GM19468 (cell line): ENCODE measurements around the gene SSC4D.
A peak's percentile ranks its signal among the peaks of the same experiment; 100 is the strongest.
"Not testable (repeated sequence)": the region's sequence is repeated elsewhere in the genome, so short reads cannot be mapped to it uniquely, and the experiment has no call there.

ENCODE experiments used
- ATAC-seq: cut with Tn5 transposase; IDR thresholded peaks from one replicate; pipeline ENCODE4 v1.9.1; 2021; ENCODE audit warnings: mild to moderate bottlenecking, moderate library complexity, moderate number of reproducible peaks; ENCODE audit not compliant: unreplicated experiment; ENCODE audit errors: extremely low read depth

The SSC4D gene

GRCh38 chr7:76423666-76424412 lies 14.3 kb upstream of the SSC4D start:
- ATAC-seq = no peak

GRCh38 chr7:76421097-76421496 lies 11.6 kb upstream of the SSC4D start:
- not testable (repeated sequence) for ATAC-seq

GRCh38 chr7:76417654-76418310 lies 8.3 kb upstream of the SSC4D start:
- ATAC-seq = not testable (repeated sequence)

- ATAC-seq = no peak
Measured at GRCh38 chr7:76412249-76412648, 2.8 kb upstream of the SSC4D start.

GRCh38 chr7:76411626-76412025 lies 2.1 kb upstream of the SSC4D start:
- ATAC-seq = no peak

DNA sequence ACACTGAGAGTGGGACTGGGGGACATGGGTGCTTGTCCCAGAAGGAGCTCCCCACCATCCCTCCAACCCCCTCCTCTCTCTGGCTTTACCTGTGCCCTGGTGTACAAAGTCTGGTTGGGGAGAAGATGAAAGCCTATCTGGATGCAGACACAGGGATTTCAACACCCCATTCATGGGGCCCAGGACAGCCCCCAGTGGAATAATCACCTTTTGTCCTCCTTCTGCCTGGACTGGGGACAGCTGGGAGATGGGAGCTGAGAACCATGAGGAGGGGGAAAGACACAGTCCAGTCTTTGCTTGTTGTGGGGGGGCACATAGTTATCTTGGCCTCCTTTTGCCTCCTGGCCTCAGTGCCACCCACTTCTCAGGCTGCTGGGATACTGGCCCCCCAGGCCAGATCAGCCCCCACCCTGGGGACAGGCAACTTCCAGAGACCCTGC lies 1.4 kb downstream of the SSC4D start:
- no peak for ATAC-seq

GRCh38 chr7:76407718-76408117 lies 1.8 kb downstream of the SSC4D start:
- ATAC-seq = no peak

GRCh38 chr7:76405738-76406137 lies 3.8 kb downstream of the SSC4D start:
- ATAC-seq = no peak

DNA sequence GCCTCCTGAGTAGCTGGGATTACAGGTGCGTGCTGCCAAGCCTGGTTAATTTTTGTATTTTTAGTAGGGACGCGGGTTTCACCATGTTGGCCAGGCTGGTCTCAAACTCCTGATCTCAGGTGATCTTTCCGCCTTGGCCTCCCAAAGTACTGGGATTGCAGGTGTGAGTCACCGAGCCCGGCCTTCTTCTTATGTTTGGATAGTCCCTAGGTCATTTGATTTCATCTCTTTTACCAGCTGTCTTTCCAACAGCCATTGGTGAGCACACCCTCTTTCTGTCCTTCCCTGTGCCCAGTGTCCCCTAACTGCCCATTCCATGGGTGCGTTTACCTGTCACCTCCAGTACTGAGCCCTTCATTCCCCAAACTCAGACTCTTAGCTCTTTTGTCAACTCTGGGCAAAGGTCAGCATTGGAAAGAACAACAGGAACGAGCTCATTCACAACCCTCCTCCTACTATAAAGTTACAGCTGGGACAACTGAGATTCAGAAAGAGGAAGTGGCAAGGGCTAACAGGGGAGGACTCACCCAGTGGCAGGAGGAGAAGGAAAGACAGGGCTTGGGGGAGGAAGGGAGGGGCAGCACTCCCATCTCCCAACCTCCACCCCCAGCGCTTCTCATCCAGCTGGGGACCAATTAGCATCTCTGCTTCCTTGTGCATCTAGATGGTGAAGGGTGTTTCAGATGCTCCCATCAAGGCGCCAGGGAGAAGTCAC lies 5.6 kb downstream of the SSC4D start:
- ATAC-seq = no peak

GRCh38 chr7:76403097-76403496 lies 6.4 kb downstream of the SSC4D start:
- not testable (repeated sequence) for ATAC-seq

DNA sequence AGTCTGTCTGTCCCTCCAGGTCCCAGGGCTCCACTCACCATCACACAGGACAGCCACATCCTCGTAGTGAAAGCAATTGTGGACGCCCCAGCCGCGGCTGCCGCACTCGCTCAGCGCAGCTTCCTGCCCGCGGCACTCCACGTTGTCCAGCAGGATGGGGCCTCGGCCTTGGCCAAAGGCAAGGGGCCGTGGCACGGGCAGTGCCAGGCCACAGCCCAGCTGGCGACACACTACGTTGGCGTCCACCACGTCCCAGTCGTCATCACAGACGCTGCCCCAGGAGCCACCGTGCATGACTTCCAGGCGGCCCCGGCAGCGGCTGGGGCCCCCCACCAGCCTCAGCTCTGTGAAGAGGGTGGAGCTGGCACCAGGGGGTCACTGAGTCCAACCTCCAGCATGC lies 9.2 kb downstream of the SSC4D start:
- no peak for ATAC-seq

DNA sequence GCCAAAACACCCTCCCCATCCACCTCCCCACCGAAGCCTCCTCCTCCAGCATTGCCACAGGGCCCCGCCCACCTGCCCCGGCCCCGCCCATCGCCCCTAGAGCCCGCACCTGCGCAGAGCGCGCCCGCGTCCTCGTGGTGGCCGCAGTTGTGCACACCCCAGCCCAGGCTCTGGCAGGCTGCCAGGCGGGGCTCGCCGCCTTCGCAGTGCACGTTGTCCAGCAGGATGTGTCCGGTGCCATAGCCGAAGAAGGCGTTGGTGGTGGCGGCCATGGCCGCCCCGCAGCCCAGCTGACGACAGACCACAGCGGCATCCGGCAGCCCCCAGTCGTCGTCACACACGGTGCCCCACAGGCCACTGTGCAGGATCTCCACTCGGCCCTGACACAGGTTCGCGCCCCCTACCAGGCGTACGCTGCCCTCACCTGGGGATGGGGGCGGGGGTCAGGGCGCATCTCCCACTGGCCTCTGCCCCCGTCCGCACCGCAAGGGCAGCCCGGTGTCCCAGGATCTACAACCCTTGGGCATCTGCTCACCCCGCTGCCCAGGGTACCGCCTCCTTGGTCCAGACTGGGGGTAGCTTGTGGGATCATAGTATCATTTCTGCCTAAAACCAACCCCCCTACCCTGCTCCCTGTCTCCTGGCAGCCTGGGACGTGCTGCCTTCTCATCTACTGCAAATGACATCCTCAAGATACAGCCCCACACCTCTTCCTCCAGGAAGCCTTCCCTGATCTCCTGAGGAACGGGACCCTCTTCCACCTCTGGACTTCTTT lies 11.9 kb downstream of the SSC4D start:
- ATAC-seq = no peak

DNA sequence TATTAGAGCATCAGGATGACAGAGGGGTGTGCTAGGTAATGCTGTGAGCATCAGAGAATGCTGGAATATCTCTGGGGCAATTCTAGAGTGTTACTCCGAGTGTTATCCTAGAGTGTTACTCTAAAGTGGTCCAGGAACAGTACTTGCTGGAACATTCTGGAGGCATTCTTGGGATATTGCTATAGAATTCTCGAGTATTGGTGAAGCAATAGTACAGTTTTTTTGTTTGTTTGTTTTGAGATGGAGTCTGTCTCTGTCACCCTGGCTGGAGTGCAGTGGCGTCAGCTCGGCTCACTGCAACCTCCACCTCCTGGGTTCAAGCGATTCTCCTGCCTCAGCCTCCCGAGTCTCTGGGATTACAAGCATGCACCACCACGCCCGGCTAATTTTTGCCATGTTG lies 12.6 kb downstream of the SSC4D start:
- no peak for ATAC-seq

GRCh38 chr7:76395965-76396726 lies 13.4 kb downstream of the SSC4D start:
- ATAC-seq = no peak

GRCh38 chr7:76395605-76395964 lies 13.9 kb downstream of the SSC4D start:
- ATAC-seq = not testable (repeated sequence)

GRCh38 chr7:76394957-76395356 lies 14.5 kb downstream of the SSC4D start:
- no peak for ATAC-seq

- ATAC-seq = peak; percentile 88
Measured at GRCh38 chr7:76393116-76394031, 16.1 kb downstream of the SSC4D start.

- no peak for ATAC-seq
Measured at GRCh38 chr7:76392531-76393115, 16.9 kb downstream of the SSC4D start.
